ENCODE measurements around the gene CIZ1.

DNA sequence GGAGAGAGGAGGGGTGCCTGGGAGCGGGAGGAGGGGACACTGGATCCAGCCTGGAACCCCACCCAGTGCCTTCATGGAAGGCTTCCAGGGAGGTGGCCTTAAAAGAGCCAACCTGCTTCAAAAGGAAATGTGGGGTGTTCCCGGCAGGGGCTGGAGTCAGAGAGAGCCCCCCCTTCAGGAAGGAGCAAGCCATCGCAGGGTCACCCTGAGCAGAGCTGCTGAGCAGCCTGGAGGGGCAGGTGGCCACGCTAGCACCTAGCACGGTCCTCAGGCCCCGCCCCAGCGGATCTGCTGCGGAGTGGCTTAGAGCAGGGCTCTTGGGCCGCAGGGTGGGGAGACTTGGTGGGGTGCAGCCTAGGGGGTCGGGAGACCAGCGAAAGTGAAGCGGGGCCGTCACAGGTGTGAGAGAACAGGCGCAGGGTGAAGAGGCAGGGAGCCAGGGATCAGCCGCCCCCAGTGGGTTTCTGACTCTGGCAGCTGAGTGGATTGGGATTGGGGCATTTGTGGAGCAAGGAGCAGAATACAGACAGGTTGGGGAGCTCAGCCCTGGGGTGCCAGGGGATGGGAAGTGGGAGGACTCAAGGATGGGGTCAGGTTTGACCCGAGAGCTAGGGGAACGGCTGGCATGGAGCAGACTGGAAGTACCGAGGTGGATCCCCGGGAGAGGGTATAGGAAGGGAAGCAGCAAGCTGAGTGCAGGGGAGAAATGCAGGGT lies 40.6 kb downstream of the CIZ1 start:
- TF ChIP-seq CTCF (conservative IDR thresholded peaks at IDR 0.05) (no peak), ZFX (IDR thresholded peaks at IDR 0.05) (no peak)

All from C4-2B (cell line).